Mononuclear cell (primary cell): ENCODE results near the gene ADAP2. TPM values are rescaled to one million over a fixed set of nuclear protein-coding genes. Genes with fewer than 3 reads are reported as not detected.
A peak's percentile ranks its signal among the peaks of the same experiment; 100 is the strongest.
"Not testable (repeated sequence)": the region's sequence is repeated elsewhere in the genome, so short reads cannot be mapped to it uniquely, and the experiment has no call there.

ENCODE experiments used
- H3K27me3 ChIP-seq: 2 replicates; pipeline ENCODE4 v1.6.0; 2011; ENCODE audit warnings: low read length, control low read depth; ENCODE audit not compliant: insufficient read depth
- H3K4me1 ChIP-seq: 2 replicates; pipeline ENCODE4 v1.5.1; 2011; ENCODE audit warnings: mild to moderate bottlenecking, low read length, control low read depth; ENCODE audit not compliant: insufficient read depth
- H3K4me3 ChIP-seq: 2 replicates; pipeline ENCODE4 v1.5.1; 2011; ENCODE audit warnings: mild to moderate bottlenecking, low read length, moderate library complexity
- H3K9me3 ChIP-seq: 2 replicates; pipeline ENCODE4 v1.5.1; 2011; ENCODE audit warnings: low read depth, mild to moderate bottlenecking, control low read depth, low read length
- total RNA-seq: library from RNA; depleted of rRNA; stranded (reverse); fragments of >200 nt; gene quantifications from one replicate; pipeline ENCODE4 v1.2.3, GENCODE V29; 2012

The ADAP2 gene
- total RNA-seq, result 20.8 TPM

- H3K4me3 ChIP-seq, result peak within 1 kb of the TSS; percentile 47
- no peaks in the 10 kb centered on the region for H3K9me3 ChIP-seq
Observed at GRCh38 chr17:30921544-30922196, at the start of gene ADAP2. Gene ADAP2 (plus strand): TSS chr17:30921945. CDS start chr17:30922015, 70 bp downstream.

GRCh38 chr17:30886187-30886586 is 35.6 kb upstream of the ADAP2 start:
- Histone ChIP-seq H3K27me3 (no peaks in the 10 kb centered on the region), H3K4me1 (no peaks in the 10 kb centered on the region), H3K9me3 (no peaks in the 10 kb centered on the region)

More at GRCh38 chr17:30921544-30922196, at the start of gene ADAP2:
- Histone ChIP-seq H3K27me3 (peaks cover 19% of the 10 kb centered on the region), H3K4me1 (peaks cover 24% of the 10 kb centered on the region)

GRCh38 chr17:30894236-30894635 is 27.5 kb upstream of the ADAP2 start:
- Histone ChIP-seq H3K4me1 (no peaks in the 10 kb centered on the region), H3K27me3 (no peaks in the 10 kb centered on the region), H3K4me3 (no peak overlapping the region), H3K9me3 (no peaks in the 10 kb centered on the region)

More at GRCh38 chr17:30886187-30886586, 35.6 kb upstream of the ADAP2 start:
- H3K4me3 ChIP-seq, result no peak overlapping the region

GRCh38 chr17:30897311-30897710 is 24.4 kb upstream of the ADAP2 start:
- Histone ChIP-seq H3K9me3 (no peaks in the 10 kb centered on the region), H3K27me3 (no peaks in the 10 kb centered on the region), H3K4me1 (peaks cover 4% of the 10 kb centered on the region), H3K4me3 (no peak overlapping the region)

GRCh38 chr17:30905742-30906100 is 16.0 kb upstream of the ADAP2 start:
- Histone ChIP-seq H3K27me3 (no peaks in the 10 kb centered on the region), H3K4me1 (peaks cover 36% of the 10 kb centered on the region), H3K9me3 (no peaks in the 10 kb centered on the region), H3K4me3 (peak overlapping the region; percentile 67)

- Histone ChIP-seq H3K27me3 (no peaks in the 10 kb centered on the region), H3K4me1 (peaks cover 33% of the 10 kb centered on the region), H3K9me3 (no peaks in the 10 kb centered on the region), H3K4me3 (peak within 1 kb of the TSS; percentile 67)
Observed at GRCh38 chr17:30906101-30906911, 15.4 kb upstream of the ADAP2 start, which contains the start of gene TEFM. Gene TEFM (minus strand): TSS chr17:30906238. CDS start chr17:30906198, 40 bp downstream.

- no peaks in the 10 kb centered on the region for H3K9me3 ChIP-seq
- H3K27me3 ChIP-seq, result no peaks in the 10 kb centered on the region
- peaks cover 32% of the 10 kb centered on the region for H3K4me1 ChIP-seq
- H3K4me3 ChIP-seq, result no peak overlapping the region
Observed at GRCh38 chr17:30908717-30909420, 12.9 kb upstream of the ADAP2 start.

GRCh38 chr17:30910151-30910550 is 11.6 kb upstream of the ADAP2 start:
- peaks cover 30% of the 10 kb centered on the region for H3K4me1 ChIP-seq
- not testable (repeated sequence) for H3K9me3 ChIP-seq, H3K27me3 ChIP-seq, H3K4me3 ChIP-seq

- H3K4me1 ChIP-seq, result peaks cover 2% of the 10 kb centered on the region
- no peaks in the 10 kb centered on the region for H3K27me3 ChIP-seq
- H3K9me3 ChIP-seq, result no peaks in the 10 kb centered on the region
- H3K4me3 ChIP-seq, result no peak overlapping the region
Observed at GRCh38 chr17:30913955-30914354, 7.8 kb upstream of the ADAP2 start.

GRCh38 chr17:30915833-30916611 is 5.7 kb upstream of the ADAP2 start:
- Histone ChIP-seq H3K27me3 (peaks cover 5% of the 10 kb centered on the region), H3K4me3 (no peak overlapping the region), H3K4me1 (peaks cover 2% of the 10 kb centered on the region), H3K9me3 (no peaks in the 10 kb centered on the region)

GRCh38 chr17:30917050-30917449 is 4.7 kb upstream of the ADAP2 start:
- Histone ChIP-seq H3K27me3 (peaks cover 10% of the 10 kb centered on the region), H3K9me3 (no peaks in the 10 kb centered on the region), H3K4me1 (peaks cover 7% of the 10 kb centered on the region), H3K4me3 (no peak overlapping the region)

- Histone ChIP-seq H3K4me1 (peaks cover 24% of the 10 kb centered on the region), H3K9me3 (no peaks in the 10 kb centered on the region), H3K4me3 (no peak overlapping the region), H3K27me3 (peaks cover 19% of the 10 kb centered on the region)
Observed at GRCh38 chr17:30920282-30920681, 1.5 kb upstream of the ADAP2 start.

GRCh38 chr17:30920683-30921543 is 832 bp upstream of the ADAP2 start:
- Histone ChIP-seq H3K27me3 (peaks cover 19% of the 10 kb centered on the region), H3K4me1 (peaks cover 24% of the 10 kb centered on the region), H3K4me3 (no peak overlapping the region), H3K9me3 (no peaks in the 10 kb centered on the region)
